ENCODE data around the gene PIP5K1C. TPM values are rescaled to one million over a fixed set of nuclear protein-coding genes. Genes with fewer than 3 reads are reported as not detected.

The PIP5K1C gene
- total RNA-seq, 1 experiment from 2014 or later: 4.2 TPM

GRCh38 chr19:3608079-3608641, 92.1 kb downstream of the PIP5K1C start:
- Histone ChIP-seq H3K4me1 (ENCODE audit: low read length) (peaks cover 7% of the 10 kb centered on the region; the same call in 1 of the 2 replicates), H3K4me2 (ENCODE audit: low read depth, low read length, poor library complexity, severe bottlenecking) (no peak overlapping the region), H3K9me2 (replicated peaks; ENCODE audit: insufficient read depth, low read length) (no peaks in the 10 kb centered on the region), H3K27me3 (ENCODE audit: low read length) (no peaks in the 10 kb centered on the region), H3K4me3 (ENCODE audit: low read length) (no peak overlapping the region), H3K79me2 (ENCODE audit: low read length) (no peaks in the 10 kb centered on the region), H3K9me3 (ENCODE audit: low read length) (no peaks in the 10 kb centered on the region), H2AFZ (ENCODE audit: low read length) (no peak overlapping the region), H4K20me1 (ENCODE audit: insufficient read depth, low read depth, low read length) (peaks cover 10% of the 10 kb centered on the region; the same call in 1 of the 2 replicates), H3K36me3 (ENCODE audit: insufficient read depth, low read length) (no peaks in the 10 kb centered on the region), H3K27ac (ENCODE audit: low read length) (no peak overlapping the region), H3K9ac (ENCODE audit: low read length) (no peak overlapping the region)
- DNase-seq: no peak

DNA sequence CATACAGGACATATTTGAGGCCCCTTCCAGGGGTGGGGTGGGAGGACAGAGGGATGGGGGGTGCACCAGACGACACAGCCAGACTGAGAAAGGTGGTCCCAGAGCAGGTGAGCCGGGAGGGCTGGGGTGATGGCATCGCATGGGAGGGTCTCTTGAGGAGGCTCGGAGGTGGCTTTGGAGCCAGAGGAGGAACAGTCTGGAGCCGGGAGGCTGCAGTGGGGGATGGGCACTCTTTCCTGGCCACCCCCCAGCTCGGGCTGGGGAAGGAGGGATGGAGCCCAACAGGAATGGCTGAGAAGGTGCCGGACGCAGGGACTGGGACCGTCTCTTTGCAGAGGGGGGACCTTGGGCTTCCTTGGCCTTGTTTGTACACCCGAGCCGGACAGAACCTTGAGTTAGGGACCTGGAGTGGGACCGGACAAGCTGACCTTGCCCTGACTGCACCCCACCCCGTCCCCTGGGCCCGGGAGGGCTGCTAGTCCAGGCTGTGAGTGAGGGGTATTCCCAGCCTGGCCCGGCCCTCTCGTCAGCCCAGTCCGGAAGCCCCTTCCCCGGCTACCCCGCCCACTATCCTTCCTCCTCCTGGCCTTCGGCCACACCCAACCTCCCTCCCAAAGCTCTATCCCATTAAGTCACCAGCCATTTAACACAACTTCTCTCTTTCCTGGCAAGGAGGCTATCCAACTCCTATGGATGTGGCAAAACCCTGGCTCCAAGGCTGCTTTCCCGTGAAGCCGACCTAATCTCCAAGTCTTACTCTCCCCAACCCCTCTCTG, 92.8 kb downstream of the PIP5K1C start:
- Histone ChIP-seq H4K20me1 (ENCODE audit: insufficient read depth, low read depth, low read length) (peaks cover 10% of the 10 kb centered on the region; the same call in 1 of the 2 replicates), H2AFZ (ENCODE audit: low read length) (no peak overlapping the region), H3K36me3 (ENCODE audit: insufficient read depth, low read length) (no peaks in the 10 kb centered on the region), H3K9me3 (ENCODE audit: low read length) (no peaks in the 10 kb centered on the region), H3K4me3 (ENCODE audit: low read length) (no peak overlapping the region), H3K9me2 (replicated peaks; ENCODE audit: insufficient read depth, low read length) (no peaks in the 10 kb centered on the region), H3K27ac (ENCODE audit: low read length) (no peak overlapping the region), H3K4me1 (ENCODE audit: low read length) (peaks cover 7% of the 10 kb centered on the region; the same call in 1 of the 2 replicates), H3K79me2 (ENCODE audit: low read length) (no peaks in the 10 kb centered on the region), H3K9ac (ENCODE audit: low read length) (no peak overlapping the region), H3K4me2 (ENCODE audit: low read depth, low read length, poor library complexity, severe bottlenecking) (no peak overlapping the region), H3K27me3 (ENCODE audit: low read length) (no peaks in the 10 kb centered on the region)
- DNase-seq: no peak

DNA sequence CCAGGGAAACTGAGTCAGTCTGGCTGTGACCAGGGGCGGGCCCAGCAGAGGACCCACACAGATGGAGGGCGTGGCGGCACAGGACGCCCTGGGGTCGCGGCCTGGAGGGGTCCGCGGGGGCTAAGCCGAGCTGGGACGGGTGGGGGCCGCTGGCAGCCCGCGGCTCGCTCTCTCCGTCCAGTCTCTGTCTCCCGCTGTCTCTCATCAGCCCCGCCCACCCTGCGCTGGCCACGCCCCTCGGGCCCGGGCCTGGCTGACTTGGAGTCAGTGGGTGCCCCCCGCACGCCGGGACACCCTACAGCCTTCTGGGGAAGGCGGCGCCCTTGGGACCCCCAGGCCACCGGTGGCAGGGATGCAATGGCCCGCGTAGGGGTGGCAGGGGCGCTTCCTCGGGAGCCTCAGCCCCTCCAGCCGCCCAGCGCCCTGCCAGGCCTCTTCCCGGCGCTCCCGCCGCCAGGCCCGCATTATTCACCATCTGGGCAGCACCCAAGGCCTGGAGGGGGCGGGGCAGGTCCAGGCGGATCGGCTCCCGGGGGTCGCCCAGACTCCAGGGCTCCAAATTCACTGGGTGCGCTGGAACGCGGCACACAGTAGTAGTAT, 93.5 kb downstream of the PIP5K1C start, which contains the start of gene TBXA2R:
Gene TBXA2R, minus strand, starts transcription at position 186 of the 600 bp plus-strand sequence. CDS start 6,241 bp downstream, outside the sequence.
- Histone ChIP-seq H3K79me2 (ENCODE audit: low read length) (no peaks in the 10 kb centered on the region), H3K4me1 (ENCODE audit: low read length) (peaks cover 7% of the 10 kb centered on the region; the same call in 1 of the 2 replicates), H3K27me3 (ENCODE audit: low read length) (no peaks in the 10 kb centered on the region), H3K4me2 (ENCODE audit: low read depth, low read length, poor library complexity, severe bottlenecking) (no peak within 1 kb of the TSS), H4K20me1 (ENCODE audit: insufficient read depth, low read depth, low read length) (peaks cover 10% of the 10 kb centered on the region; the same call in 1 of the 2 replicates), H3K9ac (ENCODE audit: low read length) (no peak within 1 kb of the TSS), H3K27ac (ENCODE audit: low read length) (no peak within 1 kb of the TSS), H3K9me2 (replicated peaks; ENCODE audit: insufficient read depth, low read length) (no peaks in the 10 kb centered on the region), H3K9me3 (ENCODE audit: low read length) (no peaks in the 10 kb centered on the region), H2AFZ (ENCODE audit: low read length) (no peak within 1 kb of the TSS), H3K36me3 (ENCODE audit: insufficient read depth, low read length) (no peaks in the 10 kb centered on the region), H3K4me3 (ENCODE audit: low read length) (no peak within 1 kb of the TSS)
- DNase-seq: peak; percentile 71

DNA sequence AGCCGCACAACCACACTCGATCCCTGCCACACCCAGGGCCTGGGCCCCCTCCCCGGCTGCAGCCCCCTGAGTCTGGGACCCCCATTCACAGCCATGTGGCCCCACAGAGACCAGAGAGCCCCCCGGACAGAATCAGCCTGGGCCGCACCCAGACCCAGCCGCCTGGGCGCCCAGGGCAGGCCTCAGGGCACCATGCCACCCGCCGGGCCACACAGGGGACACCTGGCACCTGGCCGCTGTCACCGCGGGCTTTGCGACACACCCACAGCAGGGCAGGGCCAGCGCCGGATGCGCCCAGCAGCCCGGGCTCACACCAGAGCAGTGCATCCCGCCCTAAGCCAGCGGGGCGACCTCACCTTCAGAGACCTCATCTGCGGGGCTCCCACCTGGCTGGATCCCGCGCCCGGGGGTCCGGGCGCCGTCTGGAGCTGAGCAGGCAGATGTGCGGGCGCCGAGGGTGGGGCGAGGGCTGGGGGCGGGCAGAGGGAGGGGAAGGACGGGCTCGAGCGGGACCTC, 94.0 kb downstream of the PIP5K1C start:
- no peak for DNase-seq

GRCh38 chr19:3605770-3606169, 94.5 kb downstream of the PIP5K1C start:
- Histone ChIP-seq H3K9ac (ENCODE audit: low read length) (no peak overlapping the region), H3K27ac (ENCODE audit: low read length) (no peak overlapping the region), H3K4me2 (ENCODE audit: low read depth, low read length, poor library complexity, severe bottlenecking) (no peak overlapping the region), H3K27me3 (ENCODE audit: low read length) (no peaks in the 10 kb centered on the region), H2AFZ (ENCODE audit: low read length) (no peak overlapping the region), H3K4me3 (ENCODE audit: low read length) (no peak overlapping the region), H3K79me2 (ENCODE audit: low read length) (no peaks in the 10 kb centered on the region), H3K9me2 (replicated peaks; ENCODE audit: insufficient read depth, low read length) (no peaks in the 10 kb centered on the region), H3K9me3 (ENCODE audit: low read length) (no peaks in the 10 kb centered on the region), H4K20me1 (ENCODE audit: insufficient read depth, low read depth, low read length) (peaks cover 10% of the 10 kb centered on the region; the same call in 1 of the 2 replicates), H3K4me1 (ENCODE audit: low read length) (peaks cover 7% of the 10 kb centered on the region; the same call in 1 of the 2 replicates), H3K36me3 (ENCODE audit: insufficient read depth, low read length) (no peaks in the 10 kb centered on the region)
- no peak for DNase-seq

More for the DNA sequence above, 94.0 kb downstream of the PIP5K1C start:
- Histone ChIP-seq H4K20me1 (ENCODE audit: insufficient read depth, low read depth, low read length) (peaks cover 10% of the 10 kb centered on the region; the same call in 1 of the 2 replicates), H3K4me3 (ENCODE audit: low read length) (no peak overlapping the region), H3K9me2 (replicated peaks; ENCODE audit: insufficient read depth, low read length) (no peaks in the 10 kb centered on the region), H3K9me3 (ENCODE audit: low read length) (no peaks in the 10 kb centered on the region), H3K79me2 (ENCODE audit: low read length) (no peaks in the 10 kb centered on the region), H3K4me2 (ENCODE audit: low read depth, low read length, poor library complexity, severe bottlenecking) (no peak overlapping the region), H2AFZ (ENCODE audit: low read length) (no peak overlapping the region), H3K9ac (ENCODE audit: low read length) (no peak overlapping the region), H3K27me3 (ENCODE audit: low read length) (no peaks in the 10 kb centered on the region), H3K36me3 (ENCODE audit: insufficient read depth, low read length) (no peaks in the 10 kb centered on the region), H3K27ac (ENCODE audit: low read length) (no peak overlapping the region), H3K4me1 (ENCODE audit: low read length) (peaks cover 7% of the 10 kb centered on the region; the same call in 1 of the 2 replicates)

GRCh38 chr19:3605361-3605760, 94.9 kb downstream of the PIP5K1C start:
- DNase-seq: no peak
- no peaks in the 10 kb centered on the region for H3K9me2 ChIP-seq (replicated peaks; ENCODE audit: insufficient read depth, low read length)
- no peaks in the 10 kb centered on the region for H3K27me3 ChIP-seq (ENCODE audit: low read length)
- H3K9me3 ChIP-seq (ENCODE audit: low read length): no peaks in the 10 kb centered on the region
- peaks cover 10% of the 10 kb centered on the region; the same call in 1 of the 2 replicates for H4K20me1 ChIP-seq (ENCODE audit: insufficient read depth, low read depth, low read length)
- H3K79me2 ChIP-seq (ENCODE audit: low read length): no peaks in the 10 kb centered on the region
- H3K4me2 ChIP-seq (ENCODE audit: low read depth, low read length, poor library complexity, severe bottlenecking): no peak overlapping the region
- H3K27ac ChIP-seq (ENCODE audit: low read length): no peak overlapping the region
- no peaks in the 10 kb centered on the region for H3K36me3 ChIP-seq (ENCODE audit: insufficient read depth, low read length)
- peaks cover 7% of the 10 kb centered on the region; the same call in 1 of the 2 replicates for H3K4me1 ChIP-seq (ENCODE audit: low read length)
- H3K4me3 ChIP-seq (ENCODE audit: low read length): no peak overlapping the region
- no peak overlapping the region for H3K9ac ChIP-seq (ENCODE audit: low read length)
- H2AFZ ChIP-seq (ENCODE audit: low read length): no peak overlapping the region

DNA sequence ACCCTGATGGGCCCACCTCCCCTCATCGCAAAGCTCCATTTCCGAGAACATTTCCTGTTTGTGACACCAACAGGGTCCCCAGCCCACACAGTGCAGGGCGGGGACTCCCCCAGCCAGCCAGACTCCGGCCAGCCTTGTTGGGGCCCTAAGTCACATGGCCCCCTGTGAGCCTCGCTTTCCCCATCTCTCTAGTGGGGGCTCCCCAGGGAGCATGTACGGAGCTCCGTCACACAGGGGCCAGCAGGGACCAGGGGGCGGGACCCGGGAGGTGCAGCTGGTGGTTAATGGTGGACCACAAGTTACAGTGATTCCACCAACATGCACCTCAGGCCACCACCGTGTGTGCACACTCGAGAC, 95.3 kb downstream of the PIP5K1C start:
- no peaks in the 10 kb centered on the region for H3K79me2 ChIP-seq (ENCODE audit: low read length)
- no peaks in the 10 kb centered on the region for H3K9me3 ChIP-seq (ENCODE audit: low read length)
- no peaks in the 10 kb centered on the region for H3K9me2 ChIP-seq (replicated peaks; ENCODE audit: insufficient read depth, low read length)
- no peak overlapping the region for H3K9ac ChIP-seq (ENCODE audit: low read length)
- H2AFZ ChIP-seq (ENCODE audit: low read length): no peak overlapping the region
- H3K27ac ChIP-seq (ENCODE audit: low read length): no peak overlapping the region
- no peak overlapping the region for H3K4me2 ChIP-seq (ENCODE audit: low read depth, low read length, poor library complexity, severe bottlenecking)
- no peak overlapping the region for H3K4me3 ChIP-seq (ENCODE audit: low read length)
- DNase-seq: no peak
- H3K36me3 ChIP-seq (ENCODE audit: insufficient read depth, low read length): no peaks in the 10 kb centered on the region
- H3K4me1 ChIP-seq (ENCODE audit: low read length): peaks cover 7% of the 10 kb centered on the region; the same call in 1 of the 2 replicates
- H4K20me1 ChIP-seq (ENCODE audit: insufficient read depth, low read depth, low read length): peaks cover 10% of the 10 kb centered on the region; the same call in 1 of the 2 replicates
- no peaks in the 10 kb centered on the region for H3K27me3 ChIP-seq (ENCODE audit: low read length)

Measured in Karpas-422 (cell line).